RWPE1 (cell line): ENCODE data around the gene ZNF408.
A peak's percentile ranks its signal among the peaks of the same experiment; 100 is the strongest.

Experiments used
- CTCF ChIA-PET: fragments of 350-600 bp; sonication (Branson Sonifier 250); formaldehyde crosslinking; extraction: SDS; loops from one replicate; lab custom pipeline; 2021; lab: Yijun Ruan, JAX
- POLR2A ChIA-PET: fragments of 400-600 bp; formaldehyde crosslinking; extraction: SDS; loops from one replicate; lab custom pipeline; 2020; ENCODE audit warnings: antibody characterized with exemption; ENCODE audit not compliant: low non-redundant PET; lab: Yijun Ruan, JAX
- DNase-seq: peaks from one replicate; pipeline ENCODE4 v3.0.0; 2012; ENCODE audit warnings: low spot score
- H3K27ac ChIP-seq: fragments of 450-650 bp; 2 replicates; pipeline ENCODE4 v1.5.1; 2017
- TF ChIP-seq, protein P1 (sequence below): fragments of 450-650 bp; conservative IDR thresholded peaks from 2 replicates; pipeline ENCODE4 v1.5.1; 2017; ENCODE audit warnings: low read depth, mild to moderate bottlenecking

ZNF408 gene

DNA sequence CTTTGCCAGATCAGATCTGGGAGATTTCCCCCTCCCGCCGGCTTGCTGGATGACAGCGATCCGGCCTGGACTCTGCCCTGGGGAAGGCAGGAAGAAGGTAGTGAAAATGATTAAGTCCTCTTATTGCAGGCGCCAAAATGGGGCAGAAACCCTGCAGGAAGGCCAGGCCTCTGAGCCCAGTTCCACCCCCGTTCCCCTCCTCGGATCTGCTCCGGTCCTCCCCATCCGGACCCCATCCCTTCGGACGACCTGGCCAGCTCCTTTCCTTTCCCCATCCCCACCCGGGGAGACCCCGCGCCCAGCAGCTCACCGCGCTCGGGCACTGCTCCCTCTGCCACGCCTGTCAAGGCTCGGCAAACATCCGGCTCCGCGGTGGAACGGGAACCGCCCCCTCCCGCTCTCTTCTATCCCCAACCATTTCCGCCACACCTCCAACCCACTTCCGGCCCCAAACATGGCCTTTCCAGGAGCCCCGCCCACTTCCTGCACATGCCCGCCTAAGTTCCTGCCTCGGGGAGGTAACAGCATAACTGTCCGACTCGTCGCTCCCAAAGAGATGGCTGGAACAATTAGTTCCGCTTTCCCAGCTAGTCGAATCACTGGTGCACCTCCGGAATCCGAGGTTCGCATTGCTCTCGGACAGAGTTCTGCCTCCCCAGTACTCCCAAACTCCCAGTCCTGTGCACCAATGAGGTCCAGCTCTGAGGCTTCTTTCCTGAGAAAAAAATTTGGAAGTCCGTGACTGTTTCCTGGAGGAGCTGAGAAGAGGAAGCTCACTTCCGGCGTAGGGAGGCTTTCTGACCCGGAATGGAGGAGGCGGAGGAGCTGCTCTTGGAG lies at the start of gene ZNF408, which contains the start of gene ARHGAP1:
ZNF408 (plus strand) TSS at position 791 of the 837 bp plus-strand sequence; CDS start at position 808, 17 bp downstream.
ARHGAP1 (minus strand) TSS at position 379 of the 837 bp plus-strand sequence. CDS start 4,512 bp downstream, outside the sequence.
- ChIA-PET POLR2A (interaction anchor here (1.4 to 4.1 kb wide), 3 partner anchors 13 to 26 kb away, joined by 6 to 28 read pairs (median 10); no protein-coding TSS in a partner anchor), CTCF (interaction anchor here (0.6 kb wide), 1 partner anchor 9 kb away, joined by 4 read pairs; no protein-coding TSS in a partner anchor)
- DNase-seq = peak; percentile 93
- TF ChIP-seq, protein P1, sequence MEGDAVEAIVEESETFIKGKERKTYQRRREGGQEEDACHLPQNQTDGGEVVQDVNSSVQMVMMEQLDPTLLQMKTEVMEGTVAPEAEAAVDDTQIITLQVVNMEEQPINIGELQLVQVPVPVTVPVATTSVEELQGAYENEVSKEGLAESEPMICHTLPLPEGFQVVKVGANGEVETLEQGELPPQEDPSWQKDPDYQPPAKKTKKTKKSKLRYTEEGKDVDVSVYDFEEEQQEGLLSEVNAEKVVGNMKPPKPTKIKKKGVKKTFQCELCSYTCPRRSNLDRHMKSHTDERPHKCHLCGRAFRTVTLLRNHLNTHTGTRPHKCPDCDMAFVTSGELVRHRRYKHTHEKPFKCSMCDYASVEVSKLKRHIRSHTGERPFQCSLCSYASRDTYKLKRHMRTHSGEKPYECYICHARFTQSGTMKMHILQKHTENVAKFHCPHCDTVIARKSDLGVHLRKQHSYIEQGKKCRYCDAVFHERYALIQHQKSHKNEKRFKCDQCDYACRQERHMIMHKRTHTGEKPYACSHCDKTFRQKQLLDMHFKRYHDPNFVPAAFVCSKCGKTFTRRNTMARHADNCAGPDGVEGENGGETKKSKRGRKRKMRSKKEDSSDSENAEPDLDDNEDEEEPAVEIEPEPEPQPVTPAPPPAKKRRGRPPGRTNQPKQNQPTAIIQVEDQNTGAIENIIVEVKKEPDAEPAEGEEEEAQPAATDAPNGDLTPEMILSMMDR = no peak
- H3K27ac ChIP-seq = peak within 1 kb of the TSS; percentile 89

DNA sequence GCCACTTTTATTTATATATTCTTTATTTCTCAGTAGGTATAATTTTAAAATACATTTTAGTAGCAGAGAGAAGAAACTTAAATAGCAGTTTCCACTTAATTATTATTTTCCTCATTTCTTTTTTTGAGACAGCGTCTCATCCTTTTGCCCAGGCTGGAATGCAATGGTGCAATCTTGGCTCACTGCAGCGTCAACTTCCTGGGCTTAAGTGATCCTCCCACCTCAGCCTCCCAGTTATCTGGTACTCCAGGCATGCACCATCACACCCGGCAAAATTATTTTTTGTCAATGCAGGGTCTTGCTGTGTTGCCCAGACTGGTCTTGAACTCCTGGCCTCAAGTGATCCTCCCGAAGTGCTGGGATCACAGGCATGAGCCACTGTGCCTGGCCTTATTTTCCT lies 45.2 kb upstream of the ZNF408 start:
- 0 out of 2 replicates have a peak overlapping the region, but pooled peaks have one; percentile 15 for H3K27ac ChIP-seq
- ChIA-PET POLR2A (interaction anchor here (0.6 kb wide), 1 partner anchor 13 kb away, joined by 3 read pairs; no protein-coding TSS in a partner anchor), CTCF (no interaction called here)
- DNase-seq = no peak
- TF ChIP-seq, protein P1 = no peak

DNA sequence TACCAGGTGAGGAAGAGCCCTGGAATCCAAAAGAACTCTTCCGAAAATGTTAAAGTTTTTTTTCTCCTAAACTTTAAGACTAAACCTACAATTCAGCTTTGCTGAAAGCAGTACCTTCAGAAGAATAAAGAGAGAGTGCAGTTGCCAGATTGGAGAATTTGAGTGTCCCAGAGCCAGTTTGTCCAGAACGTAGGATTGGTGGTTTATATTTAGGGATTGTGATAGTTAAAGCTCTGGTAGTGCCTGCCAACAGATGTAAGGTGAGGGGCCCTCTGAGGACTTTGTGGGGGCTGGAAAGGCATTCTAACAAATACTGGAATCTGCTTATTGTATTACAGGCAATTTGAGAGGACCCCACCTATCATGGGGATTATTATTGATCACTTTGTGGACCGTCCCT lies 43.6 kb upstream of the ZNF408 start:
- no peak for DNase-seq
- no peak overlapping the region for H3K27ac ChIP-seq
- POLR2A ChIA-PET = no interaction called here

DNA sequence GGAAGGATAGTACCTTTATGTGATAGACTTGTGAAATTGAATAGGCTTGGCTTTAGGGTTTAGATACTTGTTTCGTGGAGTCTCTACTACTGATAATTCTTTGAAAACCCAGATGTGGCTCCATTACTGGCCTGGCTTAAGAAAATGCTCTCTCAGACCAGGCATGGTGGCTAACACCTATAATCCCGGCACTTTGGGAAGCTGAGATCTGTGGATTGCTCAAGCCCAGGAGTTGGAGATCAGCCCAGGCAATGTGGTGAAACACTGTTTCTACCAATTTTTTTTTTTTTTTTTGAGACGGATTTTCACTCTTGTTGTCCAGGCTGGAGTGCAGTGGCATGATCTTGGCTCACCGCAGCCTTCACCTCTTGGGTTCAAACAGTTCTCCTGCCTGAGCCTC lies 42.6 kb upstream of the ZNF408 start:
- ChIA-PET POLR2A (no interaction called here), CTCF (interaction anchor here (0.7 kb wide), 1 partner anchor 64 kb away, joined by 3 read pairs; no protein-coding TSS in a partner anchor)
- H3K27ac ChIP-seq = no peak overlapping the region
- TF ChIP-seq, protein P1 = no peak
- no peak for DNase-seq

More for the DNA sequence above, 43.6 kb upstream of the ZNF408 start:
- TF ChIP-seq, protein P1 = no peak
- CTCF ChIA-PET = interaction anchor here (0.6 kb wide), 1 partner anchor 419 kb away, joined by 4 read pairs; no protein-coding TSS in a partner anchor

DNA sequence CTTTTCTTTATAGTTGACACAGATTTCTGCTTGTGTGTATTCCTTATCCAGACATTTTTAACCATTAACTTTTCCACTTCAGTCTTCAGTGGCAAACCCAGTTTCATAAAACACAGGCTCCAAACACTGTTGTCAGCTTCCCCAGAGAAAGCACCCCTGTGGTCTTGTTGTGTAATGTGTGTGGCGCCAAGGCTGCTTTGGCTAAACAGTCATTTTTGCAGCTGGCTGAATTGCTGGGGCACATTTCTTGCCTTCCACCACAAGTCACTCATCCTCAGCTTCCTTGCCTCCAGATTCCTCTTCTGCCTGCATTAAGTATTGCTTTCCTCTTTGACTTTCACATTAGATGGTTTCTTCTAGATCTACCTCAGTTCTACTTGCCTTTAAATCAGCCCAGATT lies 40.9 kb upstream of the ZNF408 start:
- POLR2A ChIA-PET = no interaction called here
- TF ChIP-seq, protein P1 = no peak
- H3K27ac ChIP-seq = no peak overlapping the region
- CTCF ChIA-PET = no interaction called here
- DNase-seq = no peak

DNA sequence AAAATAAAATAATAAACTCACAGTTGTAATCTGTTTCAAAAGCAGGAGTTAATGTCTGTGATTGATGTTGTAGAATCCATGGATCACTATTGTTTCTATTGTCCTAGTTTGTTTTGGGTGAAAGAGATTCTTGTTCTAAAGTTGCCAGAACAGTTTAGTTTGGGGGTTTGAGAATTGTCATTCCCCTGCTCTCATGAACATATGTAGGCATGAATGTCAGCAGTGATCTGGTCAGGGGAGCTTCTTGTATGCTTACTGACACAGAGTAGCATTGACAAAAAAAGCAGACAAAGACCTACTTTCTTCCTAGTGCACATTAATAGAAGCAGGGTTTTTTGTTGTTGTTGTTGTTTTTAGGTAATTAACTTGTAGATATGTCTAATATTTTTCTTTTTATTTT lies 39.0 kb upstream of the ZNF408 start:
- TF ChIP-seq, protein P1 = no peak
- ChIA-PET CTCF (no interaction called here), POLR2A (no interaction called here)
- DNase-seq = no peak
- H3K27ac ChIP-seq = no peak overlapping the region
